Stimulated activated naive B cell treated with anti-CD40 and anti-IgM and Interleukin-4, amounts not matched to agents 10 μg/mL and 1 μg/mL and 100 μg/mL, for 72 hours (primary cell): ENCODE results near the gene PGM1.

Source experiments
- ATAC-seq, 2 donors: fragments of 150-1000 bp; cut with Tn5 transposase; replicated peaks; 2 replicates each; pipeline ENCODE4 v1.10.0; 2021; ENCODE audit warnings: moderate library complexity in 1 of 2
- DNase-seq: peaks from one replicate; pipeline ENCODE4 v3.0.0; 2021
- H3K27ac Mint-ChIP-seq: one replicate; pipeline ENCODE4 v1.8.0; 2022; ENCODE audit warnings: mild to moderate bottlenecking, mixed read lengths
- H3K27me3 Mint-ChIP-seq, 2 donors: one replicate each; pipeline ENCODE4 v1.8.0; 2022; ENCODE audit warnings: mixed read lengths in 2 of 2
- H3K36me3 Mint-ChIP-seq, 2 donors: one replicate each; pipeline ENCODE4 v1.8.0; 2022; ENCODE audit warnings: mixed read lengths in 2 of 2, mild to moderate bottlenecking in 1 of 2
- H3K4me1 Mint-ChIP-seq, 2 donors: one replicate each; pipeline ENCODE4 v1.8.0; 2022; ENCODE audit warnings: mixed read lengths in 2 of 2, mild to moderate bottlenecking in 1 of 2
- H3K4me3 Mint-ChIP-seq, 2 donors: one replicate each; pipeline ENCODE4 v1.8.0; 2022; ENCODE audit warnings: mild to moderate bottlenecking in 2 of 2, mixed read lengths in 2 of 2, moderate library complexity in 1 of 2
- H3K9me3 Mint-ChIP-seq, 2 donors: one replicate each; pipeline ENCODE4 v1.8.0; 2022; ENCODE audit warnings: mixed read lengths in 2 of 2, mild to moderate bottlenecking in 1 of 2

Gene PGM1

GRCh38 chr1:63693944-63694571 lies 100.8 kb downstream of the PGM1 start:
- Mint-ChIP-seq H3K4me1 (peaks cover 3 to 22% of the 10 kb centered on the region in 2 donors), H3K9me3 (no peaks in the 10 kb centered on the region), H3K36me3 (no peaks in the 10 kb centered on the region), H3K27ac (no peak overlapping the region), H3K27me3 (peaks cover 0 to 8% of the 10 kb centered on the region in 2 donors), H3K4me3 (no peak overlapping the region)
- DNase-seq, result peak; percentile 15
- ATAC-seq, result peak; percentile 97

- Mint-ChIP-seq H3K27me3 (peaks cover 4 to 6% of the 10 kb centered on the region in 2 donors), H3K4me1 (peaks cover 3 to 23% of the 10 kb centered on the region in 2 donors), H3K9me3 (no peaks in the 10 kb centered on the region), H3K27ac (no peak overlapping the region), H3K4me3 (no peak overlapping the region), H3K36me3 (no peaks in the 10 kb centered on the region)
- no peak for ATAC-seq
- DNase-seq, result no peak
These were observed 105.0 kb downstream of the PGM1 start for GRCh38 chr1:63698001-63698838.

GRCh38 chr1:63701187-63701586 lies 108.0 kb downstream of the PGM1 start:
- H3K4me1 Mint-ChIP-seq, result peaks cover 10 to 30% of the 10 kb centered on the region in 2 donors
- no peak overlapping the region for H3K4me3 Mint-ChIP-seq
- DNase-seq (no peak), ATAC-seq (no peak)
- H3K27me3 Mint-ChIP-seq, result peaks cover 9 to 18% of the 10 kb centered on the region in 2 donors
- H3K36me3 Mint-ChIP-seq, result no peaks in the 10 kb centered on the region
- H3K27ac Mint-ChIP-seq, result no peak overlapping the region
- peaks cover 0 to 2% of the 10 kb centered on the region in 2 donors for H3K9me3 Mint-ChIP-seq

- Mint-ChIP-seq H3K4me1 (peaks cover 10 to 30% of the 10 kb centered on the region in 2 donors), H3K27me3 (peaks cover 17 to 30% of the 10 kb centered on the region in 2 donors), H3K9me3 (peaks cover 0 to 2% of the 10 kb centered on the region in 2 donors), H3K4me3 (peak overlapping the region in 1 of 2 donors; percentile 12), H3K36me3 (no peaks in the 10 kb centered on the region), H3K27ac (no peak overlapping the region)
- DNase-seq (no peak), ATAC-seq (peak; percentile 56 to 57)
These were observed 110.5 kb downstream of the PGM1 start for GRCh38 chr1:63703701-63704107.

- Mint-ChIP-seq H3K9me3 (peaks cover 0 to 2% of the 10 kb centered on the region in 2 donors), H3K27me3 (peaks cover 17 to 34% of the 10 kb centered on the region in 2 donors), H3K4me1 (peaks cover 10 to 30% of the 10 kb centered on the region in 2 donors), H3K36me3 (no peaks in the 10 kb centered on the region), H3K4me3 (peak overlapping the region; percentile 12 to 22), H3K27ac (no peak overlapping the region)
- ATAC-seq, result peak; percentile 26 to 31
- no peak for DNase-seq
These were observed 111.2 kb downstream of the PGM1 start for GRCh38 chr1:63704443-63704842.

GRCh38 chr1:63705078-63705477 lies 111.9 kb downstream of the PGM1 start:
- Mint-ChIP-seq H3K4me1 (peaks cover 10 to 30% of the 10 kb centered on the region in 2 donors), H3K4me3 (peak overlapping the region in 1 of 2 donors; percentile 24), H3K27ac (no peak overlapping the region), H3K36me3 (no peaks in the 10 kb centered on the region), H3K9me3 (peaks cover 0 to 2% of the 10 kb centered on the region in 2 donors), H3K27me3 (peaks cover 17 to 34% of the 10 kb centered on the region in 2 donors)
- DNase-seq, result no peak
- ATAC-seq, result peak; percentile 89 to 90

GRCh38 chr1:63709267-63709828 lies 116.1 kb downstream of the PGM1 start:
- no peak for DNase-seq
- peaks cover 12 to 28% of the 10 kb centered on the region in 2 donors for H3K27me3 Mint-ChIP-seq
- peaks cover 9 to 18% of the 10 kb centered on the region in 2 donors for H3K4me1 Mint-ChIP-seq
- no peak for ATAC-seq
- H3K4me3 Mint-ChIP-seq, result no peak overlapping the region
- H3K36me3 Mint-ChIP-seq, result no peaks in the 10 kb centered on the region
- H3K27ac Mint-ChIP-seq, result no peak overlapping the region
- peaks cover 0 to 2% of the 10 kb centered on the region in 2 donors for H3K9me3 Mint-ChIP-seq
